Fibroblast of villous mesenchyme (primary cell): Measurements from ENCODE around the gene CLDN7. TPM values are rescaled to one million over a fixed set of nuclear protein-coding genes. Genes with fewer than 3 reads are reported as not detected.
A peak's percentile ranks its signal among the peaks of the same experiment; 100 is the strongest.

Experiments
- DNase-seq: peaks from one replicate; pipeline ENCODE4 v3.0.0-alpha.2; 2010; ENCODE audit warnings: low read depth
- H3K4me3 ChIP-seq: 2 replicates; pipeline ENCODE4 v1.5.1; 2011; ENCODE audit warnings: low read depth, mild to moderate bottlenecking, low read length
- CTCF ChIP-seq: IDR thresholded peaks from 2 replicates; pipeline ENCODE4 v1.5.1; 2012; ENCODE audit warnings: low read depth, mild to moderate bottlenecking, low read length; ENCODE audit not compliant: insufficient read depth
- total RNA-seq: library from RNA; depleted of rRNA; stranded (reverse); fragments of >200 nt; gene quantifications from 2 replicates; pipeline ENCODE4 v1.2.3, GENCODE V29; 2012

The CLDN7 gene
- total RNA-seq, 1 donor, result 5.2 TPM

GRCh38 chr17:7243453-7243729 lies 18.9 kb downstream of the CLDN7 start:
- H3K4me3 ChIP-seq, result peak overlapping the region; percentile 98
- no peak for TF ChIP-seq CTCF
- no peak for DNase-seq

GRCh38 chr17:7242717-7243452 lies 19.4 kb downstream of the CLDN7 start:
- DNase-seq, result peak; percentile 98
- TF ChIP-seq CTCF, result no peak
- H3K4me3 ChIP-seq, result peak overlapping the region; percentile 98

GRCh38 chr17:7241783-7242716 lies 20.2 kb downstream of the CLDN7 start, which contains the start of gene GABARAP:
Gene GABARAP (minus strand): TSS chr17:7242449. CDS start chr17:7242330, 119 bp downstream.
- DNase-seq, result peak; percentile 95
- H3K4me3 ChIP-seq, result peak within 1 kb of the TSS; percentile 98
- TF ChIP-seq CTCF, result no peak

GRCh38 chr17:7241090-7241733 lies 21.1 kb downstream of the CLDN7 start:
- no peak for DNase-seq

GRCh38 chr17:7240375-7240774 lies 21.9 kb downstream of the CLDN7 start:
- DNase-seq, result no peak
- TF ChIP-seq CTCF, result no peak
- H3K4me3 ChIP-seq, result peak overlapping the region; percentile 39

More at GRCh38 chr17:7241090-7241733, 21.1 kb downstream of the CLDN7 start:
- H3K4me3 ChIP-seq, result peak overlapping the region; percentile 98
- no peak for TF ChIP-seq CTCF

- peak; percentile 100 for DNase-seq
- peak; percentile 19 for TF ChIP-seq CTCF
- peak within 1 kb of the TSS; percentile 99 for H3K4me3 ChIP-seq
Observed at GRCh38 chr17:7239091-7240027, 22.9 kb downstream of the CLDN7 start, which contains the start of gene PHF23. Gene PHF23 (minus strand): TSS chr17:7239457. CDS start chr17:7239279, 178 bp downstream.
